Stimulated activated CD4-positive, alpha-beta T cell treated with anti-CD3 and anti-CD28 coated beads, TNF-alpha, amount 100 ng/mL, for 48 hours (primary cell): ENCODE measurements around the gene CARMIL1.
"Not testable (repeated sequence)": the region's sequence is repeated elsewhere in the genome, so short reads cannot be mapped to it uniquely, and the experiment has no call there.

Source experiments
- DNase-seq, 3 donors: peaks; one replicate each; pipeline ENCODE4 v3.0.0-alpha.2; 2020; ENCODE audit warnings: low read depth in 3 of 3

Gene CARMIL1

GRCh38 chr6:25441663-25442270 lies 162.6 kb downstream of the CARMIL1 start:
- no peak for DNase-seq

- DNase-seq: no peak
These were observed 163.7 kb downstream of the CARMIL1 start for GRCh38 chr6:25442898-25443297.

- not testable (repeated sequence) for DNase-seq
These were observed 165.3 kb downstream of the CARMIL1 start for GRCh38 chr6:25444521-25444920.

- DNase-seq: no peak
These were observed 167.8 kb downstream of the CARMIL1 start for GRCh38 chr6:25446830-25447569.

- DNase-seq: no peak
These were observed 168.4 kb downstream of the CARMIL1 start for GRCh38 chr6:25447570-25447929.

GRCh38 chr6:25448965-25449538 lies 169.9 kb downstream of the CARMIL1 start:
- no peak for DNase-seq

GRCh38 chr6:25449774-25450173 lies 170.6 kb downstream of the CARMIL1 start:
- no peak for DNase-seq

- no peak for DNase-seq
These were observed 171.5 kb downstream of the CARMIL1 start for GRCh38 chr6:25450469-25451198.

- DNase-seq: no peak
These were observed 172.9 kb downstream of the CARMIL1 start for GRCh38 chr6:25452031-25452430.

- no peak for DNase-seq
These were observed 174.1 kb downstream of the CARMIL1 start for GRCh38 chr6:25453288-25453687.

GRCh38 chr6:25454136-25454535 lies 175.0 kb downstream of the CARMIL1 start:
- DNase-seq: no peak

- no peak for DNase-seq
These were observed 177.3 kb downstream of the CARMIL1 start for GRCh38 chr6:25456249-25457040.

- no peak for DNase-seq
These were observed 178.3 kb downstream of the CARMIL1 start for GRCh38 chr6:25457516-25457915.

GRCh38 chr6:25458485-25458884 lies 179.3 kb downstream of the CARMIL1 start:
- DNase-seq: peak in 2 of 3 donors; percentile 8

- DNase-seq: no peak
These were observed 183.2 kb downstream of the CARMIL1 start for GRCh38 chr6:25462235-25462897.

GRCh38 chr6:25463441-25463840 lies 184.3 kb downstream of the CARMIL1 start:
- DNase-seq: no peak

- DNase-seq: no peak
These were observed 185.1 kb downstream of the CARMIL1 start for GRCh38 chr6:25464225-25464624.

GRCh38 chr6:25465941-25466340 lies 186.8 kb downstream of the CARMIL1 start:
- DNase-seq: no peak

GRCh38 chr6:25468881-25469280 lies 189.7 kb downstream of the CARMIL1 start:
- DNase-seq: no peak

- no peak for DNase-seq
These were observed 190.7 kb downstream of the CARMIL1 start for GRCh38 chr6:25469797-25470388.

- DNase-seq: no peak
These were observed 193.1 kb downstream of the CARMIL1 start for GRCh38 chr6:25472306-25472705.
